ENCODE measurements around the gene SOX5.

SOX5 gene

DNA sequence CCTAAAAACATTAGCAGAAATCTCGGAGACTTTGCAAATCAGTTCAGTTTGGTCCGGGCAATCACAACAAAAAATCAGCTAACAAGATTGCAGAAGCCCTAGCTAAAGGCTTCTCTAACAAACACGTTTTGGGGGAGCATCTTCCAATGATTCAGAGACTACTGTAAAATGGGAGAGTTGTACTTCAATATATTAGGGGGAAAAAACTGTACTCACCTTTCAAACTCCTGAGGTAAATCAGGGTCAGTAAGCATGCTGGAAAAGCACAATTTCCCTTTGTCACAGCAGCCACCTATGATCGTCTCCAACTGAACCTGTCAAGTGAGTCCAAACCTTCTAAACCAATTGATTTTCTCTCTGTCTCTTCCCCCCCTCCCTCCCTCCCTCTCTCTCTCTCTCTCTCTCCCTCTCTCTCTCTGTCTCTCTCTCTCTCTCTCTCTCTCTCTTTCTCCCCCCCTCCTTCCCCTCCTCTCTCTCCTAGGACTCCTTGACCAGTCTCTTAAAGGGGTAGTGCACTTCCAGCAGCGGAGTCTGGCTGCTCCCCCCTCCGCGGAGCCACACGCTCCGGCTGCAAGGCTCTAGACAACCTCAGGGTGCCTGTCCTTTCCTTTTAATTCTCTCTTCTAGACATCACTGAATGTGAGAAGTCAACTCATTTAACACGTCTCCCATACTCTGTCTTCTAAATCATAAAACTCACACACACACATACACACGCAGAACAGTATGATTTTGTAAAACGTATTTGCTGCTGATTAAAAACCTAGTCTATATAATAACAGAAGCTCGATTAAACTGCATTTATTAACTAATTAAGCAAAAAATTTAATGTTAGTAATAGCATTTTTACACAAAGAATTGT is at the start of gene SOX5:
SOX5 (minus strand) TSS at position 323 of the 862 bp plus-strand sequence; CDS start at position 254, 69 bp downstream.
- no peak for DNase-seq (ENCODE audit: low spot score)

DNA sequence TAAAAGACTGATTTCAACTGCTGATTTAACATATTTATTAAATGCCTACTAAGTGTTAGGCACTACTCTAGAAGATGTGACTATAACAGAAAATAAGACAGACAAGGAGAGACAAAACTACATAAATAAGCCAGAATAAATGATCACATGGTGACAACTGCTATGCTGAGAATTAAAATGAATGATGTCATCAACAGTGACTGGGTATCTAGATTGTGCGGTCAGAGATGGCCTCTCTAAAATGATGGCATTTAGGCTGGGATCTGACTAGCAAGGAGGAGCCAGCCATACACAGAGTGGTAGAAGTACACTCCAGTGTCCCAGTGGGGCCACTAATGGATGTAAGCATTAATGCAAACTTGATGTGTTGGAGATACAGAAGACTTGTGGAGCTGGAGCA is 37.6 kb upstream of the SOX5 start:
- DNase-seq (ENCODE audit: low spot score): no peak

DNA sequence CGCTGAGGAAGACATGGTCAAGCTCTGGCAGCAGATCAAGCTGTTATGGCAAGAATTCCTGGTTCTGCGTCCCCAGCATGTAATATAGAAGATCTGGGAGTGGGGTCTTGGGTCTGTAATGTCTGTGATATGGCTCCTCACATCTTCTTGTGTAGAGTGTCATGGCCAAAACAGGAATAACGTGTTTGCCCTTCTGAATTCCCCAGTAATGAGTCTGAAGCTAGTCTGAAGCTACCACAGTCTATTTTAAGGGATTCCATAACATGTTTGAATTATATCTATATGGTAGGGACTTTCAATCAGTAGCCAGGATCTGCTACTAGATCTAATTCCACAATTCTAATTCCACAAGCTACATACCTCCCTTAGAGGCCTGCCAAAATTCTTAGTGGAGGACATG is 31.4 kb upstream of the SOX5 start:
- DNase-seq (ENCODE audit: low spot score): no peak

DNA sequence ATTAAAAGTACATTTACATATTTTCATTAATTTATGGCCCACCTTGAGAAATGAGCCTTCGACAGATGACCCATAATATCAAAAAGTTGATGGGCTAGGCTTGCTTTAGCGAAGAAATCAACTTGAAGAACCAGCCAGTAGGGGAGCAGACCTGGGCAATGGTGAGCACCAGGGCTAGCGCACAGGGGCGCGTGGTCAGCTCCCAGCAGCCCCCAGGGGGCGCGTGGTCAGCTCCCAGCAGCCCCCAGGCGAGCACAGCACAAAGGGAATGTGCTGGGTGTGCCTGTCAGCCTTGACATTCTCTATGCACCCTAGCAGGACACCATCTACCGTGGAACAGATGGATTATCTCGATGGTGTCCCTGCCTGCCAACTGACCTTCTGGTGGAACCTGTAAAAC is 15.3 kb upstream of the SOX5 start:
- DNase-seq (ENCODE audit: low spot score): no peak

DNA sequence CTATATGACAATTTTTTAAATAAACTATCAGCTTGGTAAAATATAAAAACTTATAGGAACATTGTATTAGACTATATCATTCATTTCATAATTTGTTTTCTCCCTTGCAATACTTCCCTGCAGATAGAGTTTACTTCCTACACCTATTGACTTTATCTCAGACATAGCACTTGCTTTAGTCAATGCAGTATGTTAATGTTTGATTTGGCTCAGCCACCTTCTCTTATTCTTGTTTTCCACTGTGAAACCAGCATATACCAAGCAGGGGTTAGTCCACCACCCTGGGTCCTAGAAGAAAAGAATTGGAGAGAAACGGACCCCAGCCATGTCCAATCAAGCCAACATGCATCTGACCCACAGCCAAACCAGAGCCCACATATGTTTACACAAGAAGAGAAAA is 10.4 kb upstream of the SOX5 start:
- no peak for DNase-seq (ENCODE audit: low spot score)

DNA sequence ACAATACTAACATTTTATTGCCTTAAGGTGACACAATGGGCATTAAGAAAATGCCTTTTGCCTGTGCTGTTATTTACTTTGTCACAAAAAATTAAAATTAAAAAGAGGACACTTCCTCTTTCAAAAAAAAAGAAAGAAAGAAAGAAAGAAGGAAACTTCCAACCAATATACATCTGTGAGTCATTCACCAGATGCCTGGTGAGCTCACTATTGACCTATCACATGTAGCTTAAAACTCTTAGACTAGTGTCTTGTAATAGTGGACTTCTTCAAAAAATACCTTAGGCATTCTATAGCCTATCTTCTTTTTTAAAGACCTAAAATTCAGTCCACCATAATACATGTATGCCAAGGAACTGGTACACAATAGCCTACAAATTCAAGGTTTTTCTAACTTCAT is 4.9 kb upstream of the SOX5 start:
- DNase-seq (ENCODE audit: low spot score): no peak

DNA sequence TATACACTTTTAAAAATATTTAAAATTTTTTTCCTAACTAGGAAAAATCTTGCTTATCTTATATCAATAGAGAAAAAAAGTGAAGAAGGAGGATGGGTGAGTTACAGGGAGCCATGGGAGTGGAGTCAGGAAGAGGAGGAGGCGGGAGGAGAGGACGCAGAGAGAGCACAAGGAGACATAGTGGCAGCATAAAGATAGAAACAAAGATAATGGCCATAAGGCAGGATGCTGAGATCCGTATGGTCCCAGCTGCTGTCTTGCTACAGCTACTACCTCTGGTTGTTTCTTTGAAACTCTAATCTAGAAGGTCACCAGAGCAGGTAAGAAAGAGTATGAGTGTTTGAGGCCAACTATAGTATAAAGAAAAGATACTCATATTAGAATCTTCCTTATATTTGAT is 2.6 kb upstream of the SOX5 start:
- no peak for DNase-seq (ENCODE audit: low spot score)

DNA sequence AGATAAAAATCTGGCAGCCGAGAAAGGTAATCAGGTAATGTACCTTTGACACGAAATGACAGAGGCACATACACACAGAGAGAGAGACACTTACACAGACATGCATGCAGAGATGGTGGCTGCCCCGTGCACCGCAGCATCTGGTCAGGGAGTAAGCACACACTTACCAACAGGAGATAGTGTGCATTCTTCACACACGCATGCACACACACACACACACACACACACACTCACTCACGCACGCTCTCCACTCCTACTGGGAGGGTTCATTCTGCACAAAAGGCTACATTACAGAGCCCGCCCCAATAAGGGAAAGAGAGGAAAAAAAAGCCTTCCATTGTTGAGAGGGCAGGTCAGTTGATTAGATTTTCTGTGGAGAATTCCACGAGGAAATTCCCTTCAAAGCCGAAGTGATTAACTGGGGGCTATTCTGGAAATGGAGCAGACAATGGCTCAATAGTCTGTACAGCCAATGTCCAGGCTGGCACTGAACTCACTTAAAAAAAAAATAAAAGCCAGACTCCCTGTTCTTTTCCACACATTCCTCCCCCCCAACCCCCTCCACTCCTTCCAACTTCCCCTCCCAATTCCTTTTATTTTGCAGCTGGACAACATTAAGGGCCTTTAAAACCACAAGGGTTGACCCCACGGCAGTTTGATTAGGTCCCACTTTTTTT is 1.4 kb upstream of the SOX5 start:
- no peak for DNase-seq (ENCODE audit: low spot score)

DNA sequence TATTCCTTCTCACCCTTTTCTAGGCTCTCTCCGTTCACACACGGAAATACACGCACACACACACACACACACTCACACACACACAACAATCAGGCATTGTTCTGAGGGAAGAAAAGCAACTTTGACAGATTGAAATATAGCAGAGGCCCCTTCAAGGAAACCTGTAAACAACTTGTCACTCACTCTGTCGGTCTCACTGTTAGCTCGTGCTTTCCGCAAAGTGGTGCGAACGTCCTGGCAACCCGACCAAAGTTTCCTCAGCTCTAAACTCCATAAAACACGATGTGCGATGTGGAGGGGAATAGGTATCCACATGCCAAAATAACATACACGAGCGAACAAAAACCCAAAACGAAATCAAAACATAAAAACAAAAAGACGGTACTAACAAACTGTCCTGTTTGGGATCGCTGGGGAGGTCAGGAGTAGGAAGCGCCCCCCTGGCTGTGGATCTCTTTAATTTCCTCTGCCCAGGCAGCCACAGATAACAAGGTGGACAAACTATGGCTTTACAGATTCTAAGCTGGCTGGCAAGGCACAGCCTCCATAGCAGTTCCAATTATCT is 822 bp upstream of the SOX5 start:
- DNase-seq (ENCODE audit: low spot score): no peak

DNA sequence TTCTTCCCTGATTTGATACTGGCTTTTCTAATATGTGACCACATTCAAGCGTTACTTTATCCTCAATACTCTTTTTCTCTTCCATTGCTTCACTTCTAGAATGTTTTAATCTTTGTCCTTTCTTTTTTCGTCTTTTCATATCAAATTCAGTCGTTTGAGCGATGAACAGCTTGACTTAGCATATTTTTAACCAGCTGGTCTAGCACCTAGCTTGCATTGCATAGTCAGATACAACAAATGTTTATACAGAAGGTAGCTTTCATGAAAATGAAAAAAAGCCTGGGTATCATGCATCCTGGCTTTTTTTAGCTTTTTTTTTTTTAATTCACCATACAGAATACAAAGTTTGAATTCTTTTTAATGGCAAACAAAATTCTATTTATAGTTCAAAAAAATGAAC is 1.2 kb downstream of the SOX5 start:
- DNase-seq (ENCODE audit: low spot score): no peak

DNA sequence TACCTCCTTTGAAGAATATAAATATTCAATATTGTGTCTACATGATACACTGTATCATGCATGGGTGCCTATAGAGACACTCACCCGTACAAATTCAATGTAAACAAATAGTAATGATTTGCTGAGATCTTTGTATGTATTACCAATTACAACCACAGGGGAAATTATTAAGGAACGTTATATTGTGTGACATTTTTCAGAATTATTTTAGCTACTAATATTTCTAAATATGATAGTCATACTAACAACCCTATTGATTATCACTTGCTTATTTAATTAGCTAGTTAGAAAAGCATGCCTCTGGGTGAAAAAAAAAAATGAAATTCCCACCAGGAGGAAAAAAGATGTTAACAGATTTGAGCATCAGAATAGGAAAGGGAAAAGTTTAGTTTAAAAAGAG is 2.1 kb downstream of the SOX5 start:
- no peak for DNase-seq (ENCODE audit: low spot score)

DNA sequence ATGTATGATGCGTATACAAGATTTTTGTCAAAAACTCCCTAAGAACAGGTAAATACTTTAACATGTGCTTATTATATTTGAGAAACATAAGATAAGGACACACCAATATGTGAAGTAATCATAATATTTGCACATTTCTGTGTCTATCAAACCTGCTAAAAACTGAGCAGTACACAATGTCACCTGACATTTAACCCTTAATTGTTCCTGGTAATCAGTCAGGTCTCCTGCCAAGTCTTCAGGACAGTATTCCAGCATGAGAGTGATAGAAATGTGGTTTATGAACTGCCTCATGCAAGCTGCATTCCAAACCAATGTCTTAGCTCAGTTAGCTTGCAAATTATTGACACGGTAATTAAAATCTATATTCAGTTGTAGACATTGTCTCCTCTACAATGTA is 4.2 kb downstream of the SOX5 start:
- no peak for DNase-seq (ENCODE audit: low spot score)

DNA sequence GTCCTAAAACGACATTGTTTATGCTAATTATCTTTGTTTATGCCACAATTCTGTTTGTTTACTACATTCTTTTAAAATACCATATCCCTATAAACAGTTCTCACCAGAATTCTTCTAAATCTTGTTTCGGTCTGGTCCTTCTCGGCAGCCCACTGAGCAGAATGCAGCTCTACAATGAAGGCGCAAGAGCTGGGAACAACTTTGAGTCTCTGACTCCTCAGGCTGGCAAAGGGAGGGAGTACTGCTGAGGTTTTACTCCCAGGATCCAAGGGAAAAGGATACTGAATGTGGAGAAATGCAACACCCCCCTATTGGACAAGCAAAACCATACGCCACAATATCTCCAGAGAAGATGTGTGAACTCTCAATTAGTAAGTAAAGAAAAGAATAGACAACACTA is 5.4 kb downstream of the SOX5 start:
- DNase-seq (ENCODE audit: low spot score): no peak

DNA sequence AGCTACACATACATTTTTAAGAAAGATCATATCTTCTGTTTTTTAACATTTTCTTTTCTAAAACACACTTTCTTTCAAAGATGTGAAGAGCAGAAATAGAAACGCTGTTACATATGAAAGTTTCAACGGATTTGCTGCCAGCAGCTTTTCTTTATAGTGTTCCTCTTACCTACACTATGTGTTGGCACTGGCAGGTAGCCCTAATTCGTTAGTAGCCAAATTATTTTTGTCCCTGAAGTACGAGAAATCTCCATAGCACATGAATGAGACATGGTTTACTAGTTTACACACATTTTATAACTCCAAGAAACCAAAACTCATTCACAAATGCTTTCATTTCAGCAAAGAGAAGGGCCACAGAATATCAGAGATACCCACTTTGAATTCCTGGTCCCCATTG is 6.6 kb downstream of the SOX5 start:
- no peak for DNase-seq (ENCODE audit: low spot score)

DNA sequence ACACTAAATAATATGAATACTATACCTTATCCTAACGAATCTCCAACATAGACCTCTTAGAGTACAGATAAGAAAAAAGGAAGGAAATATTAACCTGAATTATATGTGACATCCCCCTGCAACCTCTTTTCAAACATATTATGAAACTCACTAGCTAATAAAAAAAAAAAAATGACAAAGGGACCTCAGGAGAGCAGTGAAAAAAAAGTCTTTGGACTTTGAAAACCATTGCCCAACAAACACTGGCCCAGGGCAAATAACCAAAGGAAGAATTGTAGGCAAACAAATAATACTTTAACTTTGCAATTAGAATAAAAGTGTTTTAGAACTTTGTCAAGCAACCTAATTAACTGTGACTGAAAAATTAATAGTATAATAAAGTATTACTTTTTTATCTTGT is 7.7 kb downstream of the SOX5 start:
- no peak for DNase-seq (ENCODE audit: low spot score)

DNA sequence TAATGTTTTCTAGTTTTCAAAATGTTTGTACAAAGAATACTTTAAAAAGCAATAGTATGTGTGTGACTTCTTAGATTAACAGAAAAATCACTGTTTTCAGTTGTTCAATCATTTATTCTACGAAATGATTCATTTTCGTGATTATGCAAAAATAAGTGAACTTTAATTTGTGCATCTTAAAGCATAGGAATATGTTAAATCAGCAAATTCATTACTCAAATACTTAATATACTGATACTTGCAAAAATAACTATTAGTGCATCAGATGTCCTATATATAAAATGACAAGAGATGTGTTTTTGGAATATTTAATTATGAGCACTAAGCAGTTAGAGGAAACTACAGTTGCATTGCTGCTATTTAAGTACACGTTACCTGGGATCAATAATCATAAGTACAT is 11.0 kb downstream of the SOX5 start:
- DNase-seq (ENCODE audit: low spot score): no peak

DNA sequence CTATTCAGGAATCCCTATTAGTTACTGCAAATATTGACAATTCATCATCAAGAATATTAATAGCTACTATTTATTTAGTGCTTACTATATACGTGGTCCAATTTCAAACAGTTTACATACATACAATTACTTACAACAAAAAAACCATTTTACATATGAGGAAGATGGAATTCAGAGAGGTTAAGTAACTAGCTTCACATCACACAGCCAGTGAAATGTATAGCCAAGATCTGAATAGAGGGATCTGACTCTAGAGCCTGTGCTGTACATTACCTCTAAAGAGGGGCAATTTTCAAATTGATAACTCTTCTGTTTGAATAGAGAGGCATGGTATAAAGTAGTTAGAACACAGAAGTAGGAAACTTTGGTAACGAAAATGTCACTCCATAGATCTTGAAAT is 18.3 kb downstream of the SOX5 start:
- no peak for DNase-seq (ENCODE audit: low spot score)

DNA sequence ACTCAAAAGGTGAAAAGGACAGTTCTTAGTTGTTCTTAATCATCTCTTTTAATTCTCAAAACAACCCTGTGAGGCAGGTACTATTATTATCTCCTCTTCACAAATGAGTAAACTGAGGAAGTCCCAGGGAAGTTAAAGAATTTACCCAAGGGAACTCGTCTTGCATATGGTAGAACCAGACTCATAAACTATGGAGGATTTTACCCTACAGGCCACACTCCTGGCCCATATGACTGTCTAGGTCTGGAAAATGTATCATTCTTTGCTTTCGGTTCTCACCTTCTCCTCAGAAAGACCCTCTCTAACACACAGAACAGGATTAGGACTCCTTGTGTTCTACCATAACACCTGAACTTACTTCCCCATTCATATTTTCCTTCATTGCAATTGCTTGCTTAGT is 18.9 kb downstream of the SOX5 start:
- no peak for DNase-seq (ENCODE audit: low spot score)

DNA sequence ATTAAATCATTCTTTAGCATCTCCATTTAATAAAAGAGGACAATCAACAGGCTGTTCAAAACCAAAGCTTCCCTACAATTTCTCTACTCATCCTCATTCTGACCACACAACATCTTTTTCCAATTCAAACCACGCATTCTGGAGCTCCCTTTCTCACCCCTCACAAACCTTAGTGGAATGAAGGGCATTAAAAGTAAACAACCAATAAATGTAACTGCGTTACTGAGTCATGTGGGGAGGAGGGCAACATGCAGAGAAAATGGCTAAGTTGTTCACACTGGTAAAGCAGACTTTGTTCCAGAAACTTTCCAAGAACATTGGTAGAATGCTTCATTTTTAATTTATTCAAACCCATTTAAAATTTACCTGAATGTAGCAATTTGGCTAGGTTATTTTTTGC is 19.6 kb downstream of the SOX5 start:
- DNase-seq (ENCODE audit: low spot score): no peak

DNA sequence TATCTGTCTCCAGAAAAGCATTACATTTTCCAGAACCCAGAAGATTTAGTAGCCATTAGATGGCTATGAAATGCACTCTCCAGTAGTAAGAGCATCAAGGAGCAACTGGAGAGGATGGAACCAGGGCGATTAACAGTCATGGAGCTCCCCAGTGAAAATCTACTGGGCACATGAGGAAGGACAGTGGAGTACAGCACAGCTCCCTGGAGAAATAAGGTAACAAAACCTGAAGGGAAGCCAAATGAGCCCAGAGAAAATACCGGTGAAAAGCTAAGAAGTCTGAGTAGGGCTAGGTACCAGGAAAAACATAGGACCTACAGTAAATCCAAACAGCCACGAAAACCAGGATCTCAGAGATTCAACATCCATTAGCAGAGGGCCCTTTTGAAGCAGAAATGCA is 21.6 kb downstream of the SOX5 start:
- no peak for DNase-seq (ENCODE audit: low spot score)

DNA sequence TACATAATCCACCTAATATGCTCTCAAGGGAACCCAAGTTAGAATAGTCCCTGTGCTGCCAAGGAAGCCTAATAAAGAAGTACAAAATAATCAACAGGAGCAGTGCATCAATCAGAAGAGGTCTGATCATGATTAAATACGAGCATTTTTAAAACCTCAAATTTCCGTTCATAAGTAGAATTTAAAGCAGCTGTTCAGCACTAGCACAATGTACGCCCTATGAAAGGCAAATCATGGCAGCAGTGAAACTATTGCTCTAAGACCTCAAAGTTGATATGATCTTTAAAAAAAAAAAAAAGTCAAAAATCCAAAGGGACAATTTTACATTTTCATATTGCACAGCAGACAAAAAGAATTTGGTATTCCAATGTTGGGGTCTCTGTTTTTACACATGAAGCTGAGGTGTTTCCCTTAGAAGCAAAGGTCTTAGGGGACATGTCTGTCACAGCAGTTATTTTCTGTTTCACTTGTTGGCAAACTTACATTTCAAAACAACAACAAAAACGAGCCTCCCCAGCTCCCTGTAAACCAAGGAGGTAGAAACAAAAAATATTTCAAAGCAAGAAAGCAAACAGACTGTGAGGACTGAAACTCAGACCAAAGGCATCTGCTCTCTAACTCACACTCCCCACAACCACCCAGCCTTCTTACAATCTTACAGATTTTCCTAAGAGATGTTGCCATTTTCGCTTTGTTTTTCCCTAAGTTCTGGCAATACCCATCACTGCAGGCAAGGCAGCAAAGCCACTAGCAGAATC is 28.2 kb downstream of the SOX5 start:
- no peak for DNase-seq (ENCODE audit: low spot score)

DNA sequence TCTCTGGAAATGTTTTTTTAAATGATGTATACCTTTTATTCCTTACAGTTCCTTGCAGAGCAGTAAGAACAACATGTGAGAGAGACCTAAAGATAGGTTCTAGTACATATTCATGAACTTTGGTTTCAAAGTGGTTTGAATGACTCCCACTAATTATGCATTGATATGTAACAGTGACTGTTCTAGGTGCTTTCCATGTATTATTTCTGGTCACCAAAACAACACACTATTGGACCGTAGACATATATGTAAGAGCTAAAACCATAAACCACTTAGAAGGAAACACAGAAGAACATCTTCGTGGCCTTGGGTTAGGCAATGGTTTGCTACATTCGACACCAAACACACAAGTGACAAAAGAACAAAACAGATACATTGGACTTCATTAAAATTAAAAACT is 37.9 kb downstream of the SOX5 start:
- DNase-seq (ENCODE audit: low spot score): no peak

DNA sequence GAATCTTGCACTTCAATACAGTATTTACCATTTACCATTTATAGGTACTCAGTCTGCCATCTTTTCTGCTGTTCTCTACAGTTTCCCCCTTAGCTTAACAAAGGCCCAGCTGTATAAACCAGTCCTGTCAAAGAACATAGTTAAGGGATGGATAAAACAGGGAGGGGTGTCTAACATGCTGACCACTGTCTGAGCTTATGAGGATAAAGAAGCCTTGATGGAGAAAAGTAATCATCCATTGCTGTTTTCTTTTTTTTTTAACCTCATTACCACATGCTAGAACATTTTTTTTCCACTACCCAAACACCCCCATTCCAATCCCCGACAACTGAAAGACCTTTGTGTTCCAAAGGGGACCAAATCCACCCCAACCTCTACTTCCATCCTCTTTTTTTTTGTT is 39.9 kb downstream of the SOX5 start:
- DNase-seq (ENCODE audit: low spot score): no peak
